HG03159 (cell line): ENCODE data around the gene PXMP2.

ENCODE experiments used
- ATAC-seq: cut with Tn5 transposase; IDR thresholded peaks from one replicate; pipeline ENCODE4 v1.9.1; 2021; ENCODE audit warnings: mild to moderate bottlenecking, moderate library complexity; ENCODE audit not compliant: unreplicated experiment

Gene PXMP2

DNA sequence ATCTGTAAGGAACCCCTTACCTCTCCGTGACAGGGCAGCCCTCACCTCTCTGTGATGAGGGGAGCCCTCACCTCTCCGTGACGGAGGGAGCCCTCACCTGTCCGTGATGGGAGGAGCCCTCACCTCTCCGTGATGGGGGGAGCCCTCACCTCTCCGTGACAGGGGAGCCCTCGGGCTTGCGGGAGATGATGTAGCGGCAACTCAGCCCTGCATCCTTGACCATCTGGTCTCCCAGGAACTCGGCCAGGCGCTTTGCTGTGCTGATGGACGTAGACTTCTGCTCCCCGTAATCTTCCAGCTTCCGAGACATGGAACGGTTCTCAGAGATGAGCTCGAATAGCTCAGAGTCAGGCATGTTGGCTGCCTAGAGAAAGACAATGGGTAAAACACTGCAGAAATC lies 28.2 kb upstream of the PXMP2 start:
- no peak for ATAC-seq

DNA sequence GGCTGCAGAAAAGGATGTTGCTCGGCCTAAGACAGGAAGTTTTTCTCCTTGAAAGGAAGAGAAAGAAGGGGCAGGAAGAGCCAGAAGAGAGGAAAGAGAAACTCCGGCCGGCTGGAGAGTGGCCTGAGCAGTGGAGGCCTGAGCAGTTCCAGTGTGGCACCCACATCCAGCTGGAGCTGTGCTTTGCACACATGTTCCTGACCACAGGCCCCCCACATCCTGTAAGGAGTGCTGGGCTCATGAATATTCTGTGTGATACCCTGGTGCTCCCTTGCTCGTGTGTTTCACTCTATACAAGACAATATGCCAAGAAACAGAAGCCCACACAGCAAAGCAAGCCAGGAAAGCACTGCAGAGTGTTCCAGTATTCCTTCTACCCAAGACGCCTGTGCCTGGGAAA lies 27.3 kb upstream of the PXMP2 start:
- no peak for ATAC-seq

DNA sequence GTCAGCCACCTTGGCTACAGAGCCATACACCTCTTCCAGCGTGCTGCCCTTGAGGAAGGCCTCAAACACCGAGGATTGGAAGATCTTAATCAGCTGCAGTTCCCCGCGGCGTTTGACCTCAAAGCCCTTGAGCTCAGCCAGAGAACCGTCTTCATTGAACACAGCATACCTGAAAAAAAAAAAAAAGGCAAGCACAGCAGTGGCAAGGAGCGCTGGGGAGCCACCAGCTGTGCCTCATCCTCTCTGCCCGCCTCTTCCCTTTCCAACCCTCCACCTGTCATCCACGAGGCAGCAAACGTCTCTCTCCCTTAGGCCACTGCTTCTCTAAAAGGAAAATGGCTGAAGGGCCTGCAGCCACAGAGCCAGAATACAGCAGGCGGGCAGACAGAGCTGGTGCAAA lies 26.4 kb upstream of the PXMP2 start:
- ATAC-seq: no peak

DNA sequence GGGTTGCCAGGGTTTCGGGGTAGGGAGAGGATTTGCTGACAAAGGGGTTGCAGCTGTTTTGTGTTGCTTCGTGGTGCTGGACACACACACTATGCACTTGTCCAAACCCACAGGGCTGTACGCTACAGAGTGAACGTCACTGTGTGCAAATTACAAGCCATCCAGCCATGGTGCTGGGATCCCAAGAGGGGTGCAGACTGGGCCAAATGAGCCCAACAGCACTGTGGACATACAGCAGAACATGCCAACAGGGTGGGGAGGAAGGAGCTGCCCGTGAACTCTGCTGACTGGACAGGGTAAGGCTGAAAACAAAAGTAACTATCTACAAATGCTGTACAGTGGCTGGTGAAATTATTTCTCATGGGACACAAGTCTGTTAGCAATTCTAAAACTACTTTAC lies 25.4 kb upstream of the PXMP2 start:
- no peak for ATAC-seq

DNA sequence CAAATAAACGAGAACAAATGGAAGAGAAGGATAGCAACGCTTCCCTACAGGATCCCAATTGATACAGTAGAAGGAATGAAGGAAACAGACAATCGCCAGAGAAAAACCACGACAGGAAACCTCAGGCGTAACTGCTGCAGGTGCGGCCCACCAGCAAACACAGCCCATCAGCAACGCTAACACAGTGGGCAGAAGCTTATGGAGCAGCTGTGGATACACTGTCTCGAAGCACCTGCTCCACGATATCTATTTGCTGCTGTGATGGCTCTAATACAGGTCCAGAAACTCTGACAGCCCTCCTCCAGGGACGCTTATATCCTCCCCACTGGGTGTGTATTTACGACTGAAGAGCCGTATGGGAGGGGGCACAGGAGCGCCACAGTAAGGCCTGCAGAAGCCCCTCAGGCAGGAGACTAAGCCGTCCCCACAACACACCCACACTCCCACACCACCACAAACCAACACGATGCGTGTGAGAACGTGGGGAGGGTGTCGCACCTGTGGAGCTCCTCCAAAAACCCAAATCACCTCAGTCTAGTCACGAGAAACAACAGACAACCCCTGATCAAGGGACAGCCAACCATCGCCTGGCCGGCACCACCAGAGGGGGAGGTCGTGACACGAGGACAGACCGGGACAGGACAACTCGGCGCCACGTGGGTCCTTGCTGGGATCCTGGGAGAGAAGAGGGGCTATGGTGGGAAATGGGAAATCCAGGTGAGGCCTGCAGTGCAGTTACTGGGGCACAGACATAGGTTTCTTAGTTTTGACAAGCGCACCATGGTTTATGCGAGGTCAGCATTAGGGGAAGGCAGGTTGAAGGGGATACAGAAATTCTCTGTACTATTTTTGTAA lies 24.3 kb upstream of the PXMP2 start:
- ATAC-seq: no peak

DNA sequence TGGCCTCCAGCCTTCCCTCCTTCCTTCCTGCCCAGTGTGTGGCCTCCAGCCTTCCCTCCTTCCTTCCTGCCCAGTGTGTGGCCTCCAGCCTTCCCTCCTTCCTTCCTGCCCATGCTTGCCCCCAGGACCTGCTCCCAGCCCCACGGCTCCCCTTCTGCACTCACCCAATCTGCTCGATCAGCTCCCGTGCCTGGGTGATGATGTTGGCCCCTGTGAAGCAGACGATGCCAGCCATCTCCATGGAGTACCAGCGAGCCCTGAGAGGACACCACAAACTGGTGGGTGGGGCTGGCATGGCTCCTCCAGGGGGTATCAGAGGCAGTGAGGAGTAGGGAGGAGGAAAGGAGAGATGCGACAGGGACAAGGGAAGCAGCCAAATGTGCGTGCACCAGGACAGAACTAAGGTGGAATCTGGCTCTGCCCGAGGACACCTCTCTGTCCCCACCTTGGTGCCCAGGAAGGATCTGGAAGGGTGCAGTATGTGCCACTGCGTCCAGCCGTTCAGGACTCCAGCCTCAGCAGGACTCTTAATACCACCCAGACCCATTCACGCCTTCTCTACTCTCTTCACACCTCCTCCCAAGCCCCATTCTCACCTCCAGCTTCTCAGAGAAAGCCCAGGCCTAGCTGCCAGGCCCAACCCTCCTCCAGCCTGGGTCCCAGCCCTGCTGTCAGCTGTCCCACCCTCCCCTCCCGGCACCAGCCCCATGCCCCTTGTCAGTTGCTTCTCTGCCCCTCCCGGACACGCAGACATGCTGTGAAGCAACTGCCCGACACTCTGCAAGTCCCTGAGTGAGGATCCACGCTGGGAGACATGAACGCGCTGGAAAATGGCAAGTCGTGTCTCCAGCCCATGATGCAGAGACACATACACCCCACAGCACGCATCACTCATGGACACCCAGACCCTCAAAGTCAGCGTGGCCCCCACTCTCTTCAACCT lies 22.9 kb upstream of the PXMP2 start:
- no peak for ATAC-seq

DNA sequence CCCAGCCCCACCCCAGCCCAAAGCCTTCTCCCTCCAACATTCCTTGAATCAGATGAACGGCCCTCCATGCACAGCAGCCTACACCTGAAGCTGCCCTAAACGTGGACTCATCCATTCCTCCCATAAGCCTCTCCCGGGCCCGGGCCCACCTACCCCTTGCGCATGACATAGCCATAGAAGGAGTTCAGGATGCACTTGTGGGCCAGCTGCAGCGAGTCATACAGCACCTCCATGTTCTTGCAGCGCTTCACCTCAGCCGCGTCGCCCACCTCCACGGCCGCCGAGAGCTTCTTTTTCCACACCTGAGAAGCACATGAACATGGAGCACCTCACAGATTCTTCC lies 22.3 kb upstream of the PXMP2 start:
- ATAC-seq: no peak

DNA sequence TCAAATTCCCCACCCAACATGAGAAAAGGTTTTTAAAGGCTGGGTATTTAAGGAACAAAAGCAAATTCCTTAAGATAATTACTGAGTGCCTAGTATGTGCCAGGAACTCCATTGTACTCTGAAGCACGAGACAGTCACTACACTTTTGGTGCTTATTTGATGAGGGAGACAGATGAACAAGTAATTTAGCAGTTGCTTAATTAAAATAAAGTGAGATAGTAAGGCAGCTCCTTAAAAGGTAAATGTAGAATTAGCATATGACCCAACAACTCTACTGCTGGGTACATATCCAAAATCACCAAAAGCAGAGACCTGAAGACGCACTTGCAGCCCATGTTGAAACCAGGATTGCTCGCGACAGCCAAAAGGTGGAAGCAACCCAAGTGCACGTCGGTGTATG lies 21.6 kb upstream of the PXMP2 start:
- ATAC-seq: no peak

DNA sequence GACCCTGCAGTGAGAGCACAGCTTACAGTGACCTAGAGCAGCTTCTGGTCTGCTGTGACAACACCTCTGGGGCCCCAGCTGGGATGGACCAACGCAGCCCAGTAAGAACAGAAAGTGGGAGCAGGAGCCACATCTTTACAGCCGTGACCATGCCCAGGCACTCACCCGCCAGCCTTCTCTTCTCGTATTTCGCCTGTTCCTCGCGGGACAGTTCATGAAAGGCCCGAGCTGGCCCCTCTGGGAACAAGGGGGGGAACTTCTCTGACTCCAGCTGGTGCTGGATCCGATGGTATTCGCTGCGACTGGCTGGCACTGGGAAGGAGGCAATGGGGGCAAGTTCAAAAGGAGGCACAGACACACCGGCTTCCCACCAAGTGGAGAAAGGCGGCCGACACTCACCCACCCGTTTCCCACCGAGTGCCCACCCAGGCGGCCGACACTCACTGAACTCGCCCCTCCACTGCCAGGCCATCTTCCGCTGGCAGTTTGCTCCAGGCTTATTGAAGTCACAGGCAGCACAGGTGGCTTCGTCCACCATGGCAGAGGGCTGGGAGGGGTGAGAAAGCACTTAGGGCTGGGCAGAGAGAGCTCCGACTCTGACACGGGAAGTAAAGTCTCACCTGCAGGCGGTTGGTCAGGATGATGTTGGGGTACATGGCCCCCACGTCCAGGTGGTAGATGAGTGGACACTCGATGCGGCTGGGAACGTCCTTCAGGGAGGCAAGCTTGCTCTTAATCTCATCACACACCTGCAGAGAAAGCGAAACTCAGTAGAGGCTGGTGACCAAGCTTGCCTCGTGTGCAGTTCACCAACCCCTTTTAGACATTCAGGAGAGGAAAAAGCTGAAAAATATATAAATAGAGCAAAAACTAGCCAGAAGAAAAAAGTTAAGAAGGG lies 18.9 kb upstream of the PXMP2 start:
- ATAC-seq: no peak

DNA sequence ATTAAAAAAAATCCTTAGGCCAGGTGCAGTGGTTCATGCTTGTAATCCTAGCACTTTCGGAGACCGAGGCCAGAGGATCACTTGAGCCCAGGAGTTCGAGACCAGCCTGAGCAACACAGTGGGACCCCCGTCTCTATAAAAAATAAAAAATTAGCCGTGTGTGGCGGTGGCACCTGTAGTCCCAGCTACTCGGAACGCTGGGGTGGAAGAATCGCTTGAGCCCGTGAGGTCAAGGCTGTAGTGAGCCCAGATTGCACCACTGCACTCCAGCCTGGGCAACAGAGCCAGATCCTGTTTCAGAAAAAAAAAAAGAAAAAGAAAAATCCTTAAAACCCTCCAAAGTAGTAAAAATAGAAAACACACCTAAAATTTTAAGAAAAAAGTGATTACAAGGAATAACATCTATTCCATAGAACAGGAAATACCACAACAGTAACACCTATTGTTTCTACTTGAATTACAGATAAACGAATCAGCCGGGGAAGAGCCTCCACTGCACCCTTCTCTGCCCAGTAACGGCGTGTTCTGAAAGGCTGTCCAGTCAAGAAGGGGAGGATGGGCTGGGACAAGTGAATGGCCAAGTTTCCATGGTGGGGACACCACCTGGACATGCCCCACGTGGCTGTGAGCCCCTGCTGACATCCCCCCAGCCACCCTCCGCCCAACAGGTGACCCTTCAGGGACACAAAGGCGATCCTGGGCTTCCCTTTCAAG lies 18.1 kb upstream of the PXMP2 start:
- no peak for ATAC-seq

DNA sequence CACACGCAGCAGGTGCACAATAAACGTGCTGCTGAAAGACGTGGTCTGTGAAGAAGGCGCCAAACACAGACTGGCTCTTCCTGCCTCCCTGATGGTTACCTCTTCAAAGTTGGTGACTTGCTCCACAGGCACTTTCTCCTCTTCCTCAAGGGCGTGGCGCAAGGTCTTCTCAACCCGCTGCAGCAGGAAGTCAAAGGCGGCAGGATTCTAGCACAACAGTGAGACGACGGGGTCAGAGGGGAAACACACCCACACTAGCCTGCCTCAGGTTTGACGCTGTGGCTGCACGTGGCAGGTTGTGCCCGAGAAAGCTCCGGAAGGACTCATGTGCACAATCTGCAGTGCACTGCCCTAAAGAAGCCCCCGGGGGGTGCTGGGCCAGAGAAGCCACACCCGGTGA lies 15.3 kb upstream of the PXMP2 start:
- ATAC-seq: no peak

DNA sequence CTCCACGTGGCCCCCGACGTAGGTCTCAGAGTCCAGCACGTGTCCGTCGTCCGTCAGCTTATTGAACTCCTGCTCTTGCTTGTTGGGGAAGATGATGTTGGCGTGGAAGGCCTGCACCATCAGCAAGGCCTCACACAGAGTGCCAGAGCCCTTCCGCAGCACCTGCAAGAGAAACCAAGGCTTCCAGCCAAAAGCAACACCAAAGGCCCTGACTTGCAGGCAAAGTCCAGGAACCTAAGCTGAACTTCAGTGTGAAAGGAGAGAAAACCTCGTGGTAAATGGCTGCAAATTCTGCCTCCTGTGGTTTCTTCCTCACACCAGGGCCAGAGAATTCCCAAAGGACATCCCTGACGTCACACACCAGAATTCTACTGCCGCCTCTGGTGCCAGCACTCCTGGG lies 14.7 kb upstream of the PXMP2 start:
- no peak for ATAC-seq

DNA sequence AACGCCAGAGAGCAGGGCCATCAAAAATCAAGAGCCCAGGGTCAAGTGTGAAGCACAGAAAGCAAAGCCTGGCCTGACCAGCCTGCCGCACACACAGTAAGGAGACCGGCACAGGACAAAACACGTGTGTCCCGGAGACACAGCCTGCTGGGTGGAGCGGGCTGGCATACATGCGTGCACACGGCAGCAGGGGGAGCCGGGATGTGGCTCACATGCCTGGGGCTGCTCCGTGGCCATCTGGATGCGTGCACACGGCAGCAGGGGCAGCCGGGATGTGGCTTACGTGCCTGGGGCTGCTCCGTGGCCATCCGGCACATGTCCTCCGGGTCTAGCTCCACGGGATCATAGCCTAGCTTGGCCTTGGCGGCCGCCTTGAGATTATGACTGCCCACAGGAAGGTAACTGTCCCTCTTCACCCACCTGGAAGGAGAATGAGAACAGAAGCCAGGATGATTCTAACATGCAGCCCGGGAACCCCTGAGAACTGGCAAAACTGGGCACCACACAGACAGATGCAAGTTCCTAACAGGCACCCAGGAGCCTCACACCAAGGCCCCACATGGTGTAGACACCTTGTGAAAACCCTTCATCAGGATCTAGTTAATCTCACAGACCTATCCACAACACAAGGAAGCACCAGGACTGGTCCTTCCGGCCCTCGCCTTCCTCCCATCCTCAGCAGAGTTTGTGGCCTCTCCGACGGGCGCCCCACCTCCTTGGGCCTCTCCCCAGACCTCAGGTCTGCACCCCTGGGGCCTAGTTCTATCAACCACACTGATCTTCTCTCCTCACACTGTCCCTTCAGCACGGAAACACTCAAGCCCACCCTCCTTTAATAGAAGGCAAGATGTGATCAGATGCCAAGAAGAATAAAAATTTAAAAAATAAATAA lies 13.9 kb upstream of the PXMP2 start:
- no peak for ATAC-seq

DNA sequence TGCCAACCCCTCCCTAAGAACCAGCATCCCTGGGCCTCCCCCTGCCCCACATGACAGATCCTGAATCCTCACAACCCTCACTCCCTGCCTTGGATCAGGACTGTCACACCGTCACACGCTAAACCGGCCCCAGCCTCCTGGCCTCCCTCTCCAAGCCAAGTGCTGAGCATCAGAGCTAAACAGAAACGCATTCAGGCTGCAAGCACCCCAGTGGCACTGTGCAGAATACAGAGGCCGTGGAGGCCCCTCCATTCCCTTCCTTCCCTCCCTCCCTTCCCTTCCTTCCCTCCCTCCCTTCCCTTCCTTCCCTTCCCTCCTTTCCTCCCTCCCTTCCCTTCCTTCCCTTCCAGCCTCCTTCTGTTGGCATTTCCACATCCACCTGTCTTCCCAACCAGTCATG lies 12.8 kb upstream of the PXMP2 start:
- ATAC-seq: no peak

DNA sequence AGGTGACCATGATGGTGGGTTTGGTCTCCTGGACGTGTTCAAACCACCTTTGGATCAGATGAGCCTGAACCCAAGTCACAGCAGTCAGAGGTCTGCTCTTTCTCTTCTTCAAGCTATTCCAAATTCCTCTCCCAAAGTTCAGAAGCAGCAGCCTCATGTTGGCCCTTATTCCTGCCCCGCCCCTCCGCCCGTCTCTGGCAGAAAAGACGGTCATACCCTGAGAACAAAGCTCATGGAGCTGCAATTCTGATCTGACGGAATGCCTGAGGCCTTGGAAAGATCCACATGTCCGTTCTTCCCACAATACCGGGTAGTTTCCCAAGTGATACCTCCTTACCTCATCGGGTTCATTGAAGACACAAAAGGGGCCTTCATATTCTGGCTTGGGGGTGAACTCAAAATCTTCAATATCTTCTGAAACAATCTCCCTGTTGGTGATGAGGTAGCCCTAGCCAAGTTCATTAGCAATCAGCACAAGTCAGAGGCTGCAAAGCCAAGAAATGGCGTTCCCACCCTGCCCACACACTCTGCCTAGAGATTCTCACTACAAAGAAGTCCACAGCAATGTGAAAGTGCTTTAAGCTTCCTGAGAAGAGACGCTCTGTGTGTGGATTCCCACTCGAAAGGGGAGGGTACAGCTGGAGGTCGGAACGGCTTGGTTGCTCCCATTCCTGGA lies 11.5 kb upstream of the PXMP2 start:
- ATAC-seq: no peak

DNA sequence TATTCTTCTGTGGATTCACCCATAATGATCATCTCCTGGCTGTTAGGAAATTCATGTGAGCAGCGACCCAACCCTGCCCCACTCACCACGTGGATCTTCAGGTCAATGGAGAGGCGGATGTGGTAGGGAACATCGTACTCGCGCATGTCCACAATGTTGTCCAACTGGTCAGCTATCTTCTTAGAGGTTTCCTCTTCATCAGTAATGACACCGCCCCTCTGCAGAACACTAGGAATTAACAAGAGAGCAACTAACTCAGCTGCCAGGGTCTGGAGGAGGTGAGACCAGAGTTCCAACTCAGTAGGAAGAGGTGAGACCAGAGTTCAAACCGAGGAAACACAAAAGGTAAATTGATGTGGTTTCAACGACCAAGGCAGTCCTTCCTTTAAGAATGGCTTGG lies 9.9 kb upstream of the PXMP2 start:
- ATAC-seq: no peak

DNA sequence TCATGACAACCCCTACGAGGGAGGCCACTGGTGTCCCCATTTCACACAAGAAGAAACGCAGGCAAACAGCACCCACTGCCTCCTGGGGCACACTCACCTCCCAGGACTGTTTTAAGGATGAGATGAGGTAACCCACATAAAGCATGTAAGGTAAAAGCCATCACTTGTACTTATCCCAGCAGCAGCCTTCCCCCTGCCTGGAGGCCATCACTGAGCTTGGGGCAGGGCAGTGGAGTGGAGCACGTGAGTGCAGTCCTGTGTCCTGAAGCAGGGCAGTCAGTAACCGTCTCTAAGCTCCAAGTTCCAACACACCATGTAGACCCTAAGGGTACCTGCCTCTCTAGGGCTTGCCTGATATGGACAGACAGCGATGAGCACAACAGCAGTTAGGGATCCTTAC lies 2.0 kb upstream of the PXMP2 start:
- ATAC-seq: no peak

DNA sequence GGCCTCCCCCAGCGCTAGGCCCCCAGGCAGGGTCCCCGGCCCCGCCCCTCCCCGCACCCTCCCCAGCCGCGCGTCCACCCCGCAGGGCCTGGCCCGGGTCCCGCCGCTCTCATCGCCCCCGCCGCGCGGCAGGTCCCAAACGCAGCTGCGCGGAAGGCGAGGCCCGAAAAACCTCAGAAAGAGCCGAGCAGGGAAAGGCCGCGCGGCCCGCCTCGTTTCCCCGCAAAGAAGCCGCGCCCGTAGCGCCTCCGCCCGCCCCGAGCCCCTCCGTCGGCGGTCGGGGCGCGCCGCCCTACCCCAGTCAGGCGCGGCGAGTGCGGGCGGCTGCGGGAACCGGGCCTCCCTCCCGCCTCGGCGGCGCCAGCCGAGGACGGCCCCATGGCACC lies 569 bp upstream of the PXMP2 start:
- peak; percentile 18 for ATAC-seq

DNA sequence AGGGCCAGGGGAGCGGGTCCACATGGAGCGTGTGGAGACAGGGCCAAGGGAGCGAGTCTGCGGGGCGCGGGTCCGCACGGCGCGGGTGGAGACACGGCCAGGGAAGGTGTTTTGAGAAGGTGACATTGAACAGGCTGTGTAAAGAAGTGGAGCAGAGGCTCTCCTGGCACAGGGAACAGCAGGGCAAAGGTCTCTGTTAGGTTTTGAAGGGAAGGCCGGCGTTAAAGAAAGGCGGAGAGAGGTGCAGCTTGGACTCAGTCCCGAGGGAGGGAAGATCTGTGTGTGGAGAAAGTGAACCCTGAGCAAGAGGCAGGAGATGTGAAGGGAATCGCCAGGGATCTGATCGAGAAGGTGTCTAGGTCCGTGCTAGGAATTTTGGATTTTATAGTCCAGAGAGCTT lies 1.8 kb downstream of the PXMP2 start:
- ATAC-seq: no peak
